GM19324 (cell line): ENCODE measurements around the gene PLIN3.
"Not testable (repeated sequence)": the region's sequence is repeated elsewhere in the genome, so short reads cannot be mapped to it uniquely, and the experiment has no call there.

Experiments
- ATAC-seq: cut with Tn5 transposase; IDR thresholded peaks from one replicate; pipeline ENCODE4 v1.9.1; 2021; ENCODE audit warnings: mild to moderate bottlenecking, moderate library complexity; ENCODE audit not compliant: unreplicated experiment, low FRiP score

The PLIN3 gene

DNA sequence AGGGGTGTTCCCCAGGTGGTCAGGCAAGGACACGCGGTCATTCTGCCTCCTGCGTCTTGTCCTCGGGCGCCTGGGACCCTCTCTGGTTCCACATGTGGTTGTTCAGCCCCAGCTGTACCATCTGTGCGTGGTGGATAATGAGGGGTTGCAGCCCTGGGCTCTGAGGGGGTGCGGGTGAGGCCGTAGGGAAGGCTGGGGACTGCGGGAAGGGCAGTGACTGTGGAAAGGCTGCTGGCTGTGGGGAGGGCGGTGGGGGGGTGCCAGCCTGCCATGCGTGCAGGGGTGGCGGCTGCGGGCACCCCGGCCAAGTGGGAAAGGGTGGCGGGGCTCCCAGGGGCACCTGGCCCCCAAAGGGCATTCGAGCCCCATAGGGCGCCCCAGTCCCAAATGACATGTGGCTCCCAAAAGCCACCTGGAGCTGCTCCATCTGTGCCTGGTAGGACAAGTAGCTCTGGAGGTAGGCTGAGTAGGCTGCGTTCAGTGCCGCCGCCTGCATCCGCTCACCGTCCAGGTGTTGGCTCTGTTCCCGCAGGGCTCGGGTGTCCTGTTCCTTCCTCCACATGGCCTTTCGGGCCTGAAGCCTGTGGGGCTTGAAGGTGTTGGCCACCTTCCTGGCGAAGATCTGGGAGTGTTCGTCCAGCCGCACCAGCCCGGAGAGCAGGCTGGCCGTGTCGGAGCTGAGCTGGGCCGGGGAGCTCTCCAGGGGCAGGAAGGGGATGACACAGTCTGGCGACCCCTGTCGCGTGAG, 51.1 kb downstream of the PLIN3 start:
- ATAC-seq = no peak

DNA sequence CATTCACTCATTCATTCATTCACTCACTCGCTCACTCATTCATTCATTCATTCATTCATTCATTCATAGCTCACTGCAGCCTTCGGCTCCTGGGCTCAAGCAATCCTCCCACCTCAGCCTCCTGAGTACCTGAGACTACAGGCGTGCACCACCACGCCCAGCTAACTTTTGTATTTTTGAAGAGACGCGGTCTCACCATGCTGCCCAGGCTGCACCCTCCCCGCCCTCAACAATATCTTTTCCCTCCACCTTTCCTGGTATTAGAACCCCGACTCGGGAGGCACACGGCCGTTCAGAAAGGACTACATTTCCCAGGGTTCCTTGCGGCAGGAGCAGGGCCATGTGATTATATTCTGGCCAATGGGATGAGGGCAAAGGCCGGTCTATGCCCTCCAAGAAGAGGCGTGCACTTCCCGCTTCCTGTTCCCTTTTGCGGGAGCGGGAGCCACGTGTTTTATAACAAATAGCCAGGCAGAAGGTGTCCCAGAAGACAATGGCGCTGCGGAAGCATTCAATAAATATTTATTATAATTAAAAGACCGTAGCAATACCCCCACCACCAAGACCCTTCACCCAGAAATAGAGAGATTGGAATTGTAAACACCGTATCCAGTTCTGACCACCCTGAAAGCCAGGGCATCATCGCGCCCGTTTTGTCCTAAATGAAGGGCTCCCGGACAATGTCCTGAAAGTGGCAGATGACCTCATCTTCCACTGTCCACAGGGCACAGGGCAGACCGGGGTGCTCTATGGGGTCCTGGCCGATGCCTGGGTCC, 51.9 kb downstream of the PLIN3 start:
- no peak for ATAC-seq

GRCh38 chr19:4814625-4815425, 52.6 kb downstream of the PLIN3 start:
- ATAC-seq = no peak

GRCh38 chr19:4811328-4812131, 55.9 kb downstream of the PLIN3 start:
- ATAC-seq = no peak

- ATAC-seq = no peak
Measured at GRCh38 chr19:4807188-4807587, 60.3 kb downstream of the PLIN3 start.

DNA sequence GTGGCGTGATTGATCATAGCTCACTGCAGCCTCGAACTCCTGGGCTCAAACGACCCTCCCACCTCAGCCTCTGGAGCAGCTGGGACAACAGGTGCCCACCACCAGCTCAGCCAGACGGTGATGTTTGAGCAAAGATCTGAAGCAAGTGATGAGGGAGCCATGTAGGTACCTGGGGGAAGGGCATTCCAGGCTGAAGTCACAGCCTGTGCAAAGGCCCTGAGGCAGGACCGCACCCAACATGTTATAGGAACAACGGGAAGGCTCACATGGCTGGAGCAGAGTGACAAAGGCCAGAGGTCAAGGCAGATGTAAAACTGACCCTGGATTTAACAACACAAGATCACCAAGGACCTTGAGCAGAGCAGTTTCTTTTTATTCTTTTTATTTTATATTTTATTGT, 61.1 kb downstream of the PLIN3 start:
- no peak for ATAC-seq

DNA sequence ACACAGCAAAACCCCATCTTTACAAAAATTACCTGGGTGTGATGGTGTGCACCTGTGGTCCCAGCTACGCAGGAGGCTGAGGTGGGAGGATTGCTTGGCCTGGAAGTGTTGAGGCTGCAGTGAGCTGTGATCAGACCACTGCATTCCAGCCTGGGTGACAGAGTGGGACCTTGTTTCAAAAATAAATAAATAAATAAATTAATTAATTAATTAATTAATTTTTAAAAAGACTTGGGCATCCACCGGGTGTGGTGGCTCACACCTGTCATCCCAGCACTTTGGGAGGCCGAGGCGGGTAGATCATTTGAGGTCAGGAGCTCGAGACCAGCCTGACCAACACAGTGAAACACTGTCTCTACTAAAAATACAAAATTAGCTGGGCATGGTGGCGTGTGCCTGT, 62.3 kb downstream of the PLIN3 start:
- not testable (repeated sequence) for ATAC-seq

DNA sequence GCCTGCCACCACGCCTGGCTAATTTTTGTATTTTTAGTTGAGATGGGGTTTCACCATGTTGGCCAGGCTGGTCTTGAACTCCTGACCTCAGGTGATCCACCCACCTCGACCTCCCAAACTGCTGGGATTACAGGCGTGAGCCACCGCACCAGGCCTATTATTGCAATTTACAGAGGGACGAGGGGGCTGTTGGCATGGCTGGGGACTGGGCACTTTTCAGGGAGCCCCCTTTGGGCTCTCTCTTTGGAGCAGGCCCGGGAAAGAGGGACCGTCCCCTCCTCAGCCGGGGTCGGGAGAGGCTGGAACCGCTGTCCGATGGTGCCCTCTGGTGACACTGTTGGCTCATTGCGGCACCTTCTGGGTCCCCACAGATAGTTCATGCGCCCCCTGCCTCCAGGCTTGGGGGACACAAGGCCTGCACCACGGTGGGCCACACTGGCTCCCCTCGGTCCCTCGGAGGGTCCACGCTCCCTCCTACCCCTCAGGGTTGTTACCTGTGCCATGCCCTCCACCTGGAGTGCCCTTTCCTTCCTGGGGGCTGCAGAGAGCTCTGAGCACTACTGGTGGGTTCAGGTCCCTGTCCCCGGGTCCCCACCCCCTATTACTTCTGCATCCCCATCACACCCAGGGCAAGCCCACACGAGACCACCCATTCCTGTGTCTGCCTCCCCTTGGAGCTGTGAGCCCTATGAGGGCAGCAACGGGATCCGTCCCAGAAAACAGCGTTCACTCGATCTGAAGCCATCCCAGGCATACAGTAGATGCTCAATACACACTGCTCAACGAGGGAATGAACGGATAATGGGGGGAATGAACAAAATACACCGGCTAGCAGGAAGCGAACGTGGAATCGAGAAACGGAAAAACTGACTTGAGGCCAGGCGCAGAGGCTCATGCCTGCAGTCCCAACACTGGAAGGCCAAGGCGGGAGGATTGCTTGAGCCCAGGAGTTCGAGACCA, 63.5 kb downstream of the PLIN3 start:
- no peak for ATAC-seq

GRCh38 chr19:4802711-4803110, 64.8 kb downstream of the PLIN3 start:
- ATAC-seq = no peak

DNA sequence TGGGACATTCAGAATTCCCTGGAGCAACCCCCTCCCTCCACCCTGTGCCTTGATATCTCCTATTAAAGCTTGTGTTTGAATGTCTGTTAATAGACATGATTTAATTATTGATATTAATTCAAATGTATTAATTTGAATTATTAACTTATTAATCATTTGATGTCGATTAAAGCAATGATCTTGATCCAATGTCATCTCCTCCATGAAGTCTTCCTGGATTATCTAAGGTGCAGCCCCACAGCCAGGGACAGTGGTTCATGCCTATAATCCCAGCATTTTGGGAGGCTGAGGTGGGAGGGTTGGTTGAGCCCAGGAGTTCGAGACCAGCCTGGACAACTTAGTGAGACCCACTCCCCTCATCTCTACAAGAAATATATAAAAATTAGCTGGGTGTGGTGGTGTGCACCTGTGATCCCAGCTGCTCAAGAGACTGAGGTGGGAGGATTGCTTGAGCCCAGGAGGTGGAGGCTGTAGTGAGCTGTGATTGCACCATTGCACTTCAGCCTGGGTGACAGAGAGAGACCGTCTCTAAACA, 66.3 kb downstream of the PLIN3 start:
- no peak for ATAC-seq

DNA sequence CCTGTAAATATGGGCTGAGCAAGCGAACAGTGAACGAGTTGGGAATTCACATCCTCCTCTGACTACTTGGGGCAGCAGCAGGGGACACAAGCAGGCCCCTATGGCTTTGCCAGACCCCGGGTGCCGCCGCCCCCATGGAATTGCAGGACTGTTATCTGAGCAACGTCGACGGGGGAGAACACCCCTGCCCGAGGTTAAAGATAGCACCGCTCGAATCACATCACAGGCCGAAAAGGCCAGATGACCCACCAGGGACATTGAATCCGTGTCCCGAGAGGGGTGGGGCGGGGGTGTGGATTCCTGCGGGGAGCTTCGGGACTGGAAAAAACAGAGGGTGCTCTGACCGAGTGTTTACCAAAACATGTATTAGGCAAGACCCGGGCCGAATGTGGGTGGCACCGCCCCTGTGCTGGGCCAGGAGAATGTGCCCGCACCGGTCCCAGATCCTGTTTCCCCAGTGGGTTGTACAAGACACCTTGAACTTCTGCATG, 66.8 kb downstream of the PLIN3 start:
- no peak for ATAC-seq

DNA sequence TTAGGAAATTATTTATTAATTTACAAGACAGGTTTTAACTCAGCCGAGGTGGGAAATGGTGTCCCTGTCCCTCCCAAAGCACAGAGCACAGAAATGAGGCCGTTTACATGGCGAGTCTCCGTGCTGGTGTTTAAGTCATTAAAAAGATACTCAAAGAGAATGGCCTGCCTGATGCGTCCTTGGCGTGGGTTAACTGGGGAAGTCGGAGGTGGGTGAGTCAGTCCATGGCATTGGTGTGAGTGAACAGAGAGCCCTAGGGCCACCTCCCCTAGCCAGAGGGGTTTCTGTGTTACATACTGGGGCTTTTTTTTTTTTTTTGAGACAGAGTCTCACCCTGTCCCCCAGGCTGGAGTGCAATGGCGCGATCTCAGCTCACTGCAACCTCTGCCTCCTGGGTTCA, 72.1 kb downstream of the PLIN3 start:
- ATAC-seq = no peak

- no peak for ATAC-seq
Measured at GRCh38 chr19:4794971-4795370, 72.5 kb downstream of the PLIN3 start.

DNA sequence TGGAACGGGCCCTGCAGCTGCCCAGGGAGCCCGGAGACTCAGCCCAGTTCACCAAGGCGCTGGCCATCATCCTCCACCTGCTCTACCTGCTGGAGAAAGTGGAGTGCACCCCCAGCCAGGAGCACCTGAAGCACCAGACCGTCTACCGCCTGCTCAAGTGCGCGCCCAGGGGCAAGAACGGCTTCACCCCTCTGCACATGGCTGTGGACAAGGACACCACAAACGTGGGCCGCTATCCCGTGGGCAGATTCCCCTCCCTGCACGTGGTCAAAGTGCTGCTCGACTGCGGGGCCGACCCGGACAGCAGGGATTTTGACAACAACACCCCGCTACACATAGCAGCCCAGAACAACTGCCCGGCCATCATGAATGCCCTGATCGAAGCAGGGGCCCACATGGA, 74.2 kb downstream of the PLIN3 start:
- ATAC-seq = not testable (repeated sequence)

DNA sequence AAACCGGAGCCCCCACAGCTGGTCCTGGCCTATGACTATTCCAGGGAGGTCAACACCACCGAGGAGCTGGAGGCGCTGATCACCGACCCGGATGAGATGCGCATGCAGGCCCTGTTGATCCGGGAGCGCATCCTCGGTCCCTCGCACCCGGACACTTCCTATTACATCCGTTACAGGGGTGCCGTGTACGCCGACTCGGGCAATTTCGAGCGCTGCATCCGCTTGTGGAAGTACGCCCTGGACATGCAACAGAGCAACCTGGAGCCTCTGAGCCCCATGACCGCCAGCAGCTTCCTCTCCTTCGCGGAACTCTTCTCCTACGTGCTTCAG, 74.6 kb downstream of the PLIN3 start:
- not testable (repeated sequence) for ATAC-seq

GRCh38 chr19:4792019-4792865, 75.2 kb downstream of the PLIN3 start:
- ATAC-seq = not testable (repeated sequence)

DNA sequence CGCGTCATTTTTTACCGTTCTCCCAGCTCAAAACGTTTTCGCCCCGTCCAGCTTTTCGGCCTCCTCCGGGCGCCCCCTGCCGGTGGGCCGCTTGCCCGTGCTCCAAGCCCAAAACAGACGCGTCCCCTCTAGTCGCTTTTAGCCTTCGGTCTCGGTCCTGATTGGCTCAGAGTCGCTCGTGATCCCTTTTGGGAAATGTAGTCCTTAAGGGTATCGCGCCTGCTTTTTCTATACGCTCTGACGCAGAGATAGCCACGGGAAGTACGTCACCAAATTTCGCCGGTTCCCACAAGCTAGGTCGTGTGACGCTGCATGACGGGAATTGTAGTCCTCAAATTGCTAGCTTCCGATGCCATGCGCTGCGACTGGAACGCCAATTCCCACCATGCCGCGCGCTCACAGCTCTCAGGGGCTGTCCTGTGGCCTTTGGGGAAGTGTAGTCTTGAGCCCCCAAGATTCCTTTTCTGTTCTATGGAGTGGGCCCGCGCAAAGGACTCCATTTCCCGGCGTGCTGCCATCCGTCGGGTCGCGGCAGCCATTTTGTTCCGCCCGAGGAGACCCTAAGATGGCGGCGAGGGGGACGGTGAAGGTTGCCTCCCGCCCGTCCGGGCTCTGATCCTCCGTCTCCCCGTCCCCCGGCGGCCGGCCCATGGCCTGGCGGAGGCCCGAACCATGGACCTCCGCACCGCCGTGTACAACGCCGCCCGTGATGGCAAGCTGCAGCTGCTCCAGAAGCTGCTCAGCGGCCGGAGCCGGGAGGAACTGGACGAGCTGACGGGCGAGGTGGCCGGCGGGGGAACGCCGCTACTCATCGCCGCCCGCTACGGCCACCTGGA, 76.1 kb downstream of the PLIN3 start, which contains the start of gene FEM1A:
TSS of gene FEM1A (plus strand) at position 552 of the 836 bp plus-strand sequence. CDS start at position 673, 121 bp downstream.
- ATAC-seq = peak; percentile 94
